ENCODE data around the gene ABCC4.

The ABCC4 gene

GRCh38 chr13:95246292-95247082 lies 54.8 kb downstream of the ABCC4 start:
- Histone ChIP-seq H3K4me1 (ENCODE audit: control insufficient read depth, insufficient read depth, low read length) (0 out of 2 replicates have a peak, but pooled peaks cover 4% of the 10 kb centered on the region), H3K27ac (ENCODE audit: extremely low read depth, low read depth, low read length) (no peak overlapping the region), H3K36me3 (ENCODE audit: control insufficient read depth in 2 of 2, insufficient read depth in 1 of 2, low read length in 2 of 2) (peaks cover 0 to 15% of the 10 kb centered on the region in 2 experiments; a peak in 1 of 3 replicates), H3K9me3 (ENCODE audit: control insufficient read depth, insufficient read depth, low read depth, low read length) (no peaks in the 10 kb centered on the region), H3K4me3 (ENCODE audit: low read depth, low read length) (no peak overlapping the region)
- CTCF ChIA-PET: no interaction called here
- POLR2A ChIA-PET: interaction anchor here (0.6 kb wide), 1 partner anchor 298 kb away, joined by 5 read pairs; no protein-coding TSS in a partner anchor
- TF ChIP-seq PRDM2 (tag by site-specific recombination; IDR thresholded peaks at IDR 0.05; ENCODE audit: borderline replicate concordance) (no peak), KLF7 (tag by site-specific recombination; IDR thresholded peaks at IDR 0.05; ENCODE audit: borderline replicate concordance) (no peak), ZNF48 (tag by site-specific recombination; IDR thresholded peaks at IDR 0.05) (no peak), SP3 (tag by site-specific recombination; IDR thresholded peaks at IDR 0.05) (no peak), ZNF366 (tag by site-specific recombination; conservative IDR thresholded peaks at IDR 0.05) (no peak), ZNF449 (tag by site-specific recombination; IDR thresholded peaks at IDR 0.05) (no peak), GLI2 (tag by site-specific recombination; IDR thresholded peaks at IDR 0.05; ENCODE audit: borderline replicate concordance, low read depth) (no peak), ZNF473 (tag by site-specific recombination; IDR thresholded peaks at IDR 0.05) (no peak), ZBTB26 (tag by site-specific recombination; optimal IDR thresholded peaks at IDR 0.05) (no peak), ZBTB20 (tag by site-specific recombination; IDR thresholded peaks at IDR 0.05) (no peak), ZNF239 (tag by site-specific recombination; IDR thresholded peaks at IDR 0.05) (no peak), ZNF350 (tag by site-specific recombination; IDR thresholded peaks at IDR 0.05) (no peak), YY1 (tag by site-specific recombination; IDR thresholded peaks at IDR 0.05) (no peak), ZIC2 (tag by site-specific recombination; IDR thresholded peaks at IDR 0.05) (no peak), ZSCAN5A (tag by site-specific recombination; IDR thresholded peaks at IDR 0.05) (no peak), ZNF530 (tag by site-specific recombination; IDR thresholded peaks at IDR 0.05; ENCODE audit: low read depth) (no peak)
